HG03025 (cell line): ENCODE measurements around the gene MALAT1.

ENCODE experiments used
- ATAC-seq: cut with Tn5 transposase; IDR thresholded peaks from one replicate; pipeline ENCODE4 v1.9.1; 2021; ENCODE audit warnings: mild to moderate bottlenecking, moderate library complexity; ENCODE audit not compliant: unreplicated experiment, low FRiP score

The MALAT1 gene

DNA sequence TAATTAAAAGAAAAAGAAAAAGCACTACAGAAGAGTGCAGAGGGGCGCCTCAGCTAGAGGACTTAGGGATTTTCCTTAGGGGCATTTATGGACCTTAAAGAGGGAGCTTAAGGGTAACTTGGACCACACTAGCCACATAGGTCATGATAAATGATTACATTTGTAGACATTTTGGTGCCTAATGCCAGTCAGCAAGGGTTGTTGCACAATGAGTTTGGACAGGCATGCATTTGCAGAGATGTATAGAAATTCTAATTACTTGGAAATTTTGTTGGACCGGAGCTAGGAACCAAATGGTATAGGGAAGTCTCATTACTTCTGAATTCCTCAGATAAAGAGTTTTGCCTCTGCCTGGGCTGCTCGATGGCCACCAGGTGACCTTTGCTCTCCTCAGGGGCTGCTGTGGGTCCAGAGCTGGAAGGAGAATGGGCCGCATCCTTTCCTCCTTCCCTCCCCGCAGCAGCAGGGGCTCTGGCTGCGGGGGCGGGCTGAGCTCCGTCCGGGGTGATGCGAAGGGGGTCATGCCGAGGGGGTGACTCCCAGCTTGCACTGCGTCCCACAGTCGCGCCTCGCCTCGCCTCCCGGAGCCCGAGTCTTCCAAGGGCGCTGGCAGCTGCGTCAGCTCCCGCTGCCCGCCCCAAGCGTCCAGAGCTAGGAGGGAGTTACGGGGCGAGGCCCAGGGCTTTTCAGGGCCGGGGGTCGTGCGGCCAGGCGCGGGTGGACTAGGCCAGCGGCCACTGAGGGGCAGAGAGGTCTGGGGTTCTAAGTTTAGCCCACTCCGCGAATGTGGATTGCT, 20.3 kb upstream of the MALAT1 start:
- ATAC-seq, result no peak

DNA sequence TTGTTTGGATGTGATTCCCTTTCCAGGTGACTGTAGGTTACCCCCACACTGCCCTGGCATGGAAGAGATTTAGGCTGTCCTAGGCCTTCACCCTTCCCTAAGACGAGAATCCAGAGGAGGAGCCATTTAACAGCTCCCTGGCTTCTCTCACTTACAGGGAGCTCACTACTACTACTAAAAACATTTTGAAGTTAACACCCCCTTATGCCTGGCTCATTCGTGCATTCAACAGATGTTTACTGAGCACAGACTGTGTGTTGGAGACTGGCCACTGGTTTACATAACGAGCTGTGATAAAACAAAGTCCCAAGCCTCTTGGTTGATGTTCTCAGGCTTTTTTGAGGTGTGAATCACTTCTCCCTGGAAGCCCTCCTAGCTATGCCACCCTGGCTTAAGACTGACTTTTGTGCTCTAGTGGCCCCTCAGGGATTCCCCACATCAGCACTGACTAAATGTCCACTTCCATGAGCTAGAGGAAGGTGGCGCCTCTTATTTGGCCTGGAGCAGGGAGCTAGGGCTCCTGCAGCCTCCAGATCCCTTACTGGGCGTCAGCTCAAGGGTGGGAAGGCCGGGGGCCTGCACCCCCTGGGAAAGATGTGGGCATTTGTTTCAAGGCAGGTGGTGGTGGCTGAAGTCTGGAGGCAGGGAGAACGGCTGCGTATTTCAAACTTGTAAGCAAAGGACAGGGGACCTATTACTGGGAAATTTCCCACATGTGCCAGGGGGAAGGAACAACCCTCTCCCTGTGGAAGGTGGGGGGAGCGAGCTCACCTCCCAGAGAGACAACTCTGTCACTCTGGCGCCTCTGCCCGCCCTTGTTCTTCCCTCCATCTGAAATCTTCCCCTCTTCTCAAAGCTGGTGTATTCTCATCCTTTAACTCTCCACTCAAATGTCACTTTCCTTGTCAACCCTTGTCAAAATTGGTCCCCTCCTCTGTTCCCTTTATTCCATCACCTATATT, 19.4 kb upstream of the MALAT1 start:
- ATAC-seq, result no peak

DNA sequence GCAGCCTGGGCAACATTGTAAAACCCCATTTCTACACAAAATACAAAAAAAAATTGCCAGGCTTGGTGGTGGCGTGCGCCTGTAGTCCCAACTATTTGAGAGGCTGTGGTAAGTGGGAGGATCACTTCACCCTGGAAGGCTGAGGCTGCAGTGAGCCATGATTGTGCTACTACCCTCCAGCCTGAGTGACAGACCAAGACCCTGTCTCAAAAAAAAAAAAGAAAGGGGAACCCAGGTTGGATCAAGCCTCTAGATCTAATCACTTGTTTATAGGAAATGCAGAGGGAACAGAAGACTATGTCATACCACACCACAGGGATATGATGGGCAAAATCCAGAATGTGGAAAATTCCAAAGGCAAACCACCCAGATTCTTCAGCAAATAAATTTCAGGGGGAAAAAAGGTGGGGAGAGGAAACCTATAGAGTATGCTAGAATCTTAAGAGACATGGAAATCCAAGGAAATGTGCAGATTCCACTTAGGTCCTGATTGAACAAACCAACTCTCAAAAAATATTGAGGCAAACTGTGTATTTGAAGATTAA, 16.5 kb upstream of the MALAT1 start:
- no peak for ATAC-seq

DNA sequence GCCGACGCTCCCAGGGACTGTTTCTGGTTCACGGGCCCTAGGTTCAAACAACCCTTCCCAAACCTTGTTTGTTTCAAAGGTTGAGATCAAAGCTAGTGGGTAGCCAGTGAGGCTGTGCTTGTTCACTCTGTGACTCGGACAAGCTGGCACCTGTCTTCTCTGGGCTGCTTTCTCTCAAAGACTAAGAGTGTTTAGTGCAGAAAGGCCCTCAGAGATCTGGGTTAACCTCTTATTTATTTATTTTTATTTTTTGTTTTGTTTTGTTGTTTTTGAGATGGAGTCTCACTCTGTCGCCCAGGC, 13.0 kb upstream of the MALAT1 start:
- no peak for ATAC-seq

DNA sequence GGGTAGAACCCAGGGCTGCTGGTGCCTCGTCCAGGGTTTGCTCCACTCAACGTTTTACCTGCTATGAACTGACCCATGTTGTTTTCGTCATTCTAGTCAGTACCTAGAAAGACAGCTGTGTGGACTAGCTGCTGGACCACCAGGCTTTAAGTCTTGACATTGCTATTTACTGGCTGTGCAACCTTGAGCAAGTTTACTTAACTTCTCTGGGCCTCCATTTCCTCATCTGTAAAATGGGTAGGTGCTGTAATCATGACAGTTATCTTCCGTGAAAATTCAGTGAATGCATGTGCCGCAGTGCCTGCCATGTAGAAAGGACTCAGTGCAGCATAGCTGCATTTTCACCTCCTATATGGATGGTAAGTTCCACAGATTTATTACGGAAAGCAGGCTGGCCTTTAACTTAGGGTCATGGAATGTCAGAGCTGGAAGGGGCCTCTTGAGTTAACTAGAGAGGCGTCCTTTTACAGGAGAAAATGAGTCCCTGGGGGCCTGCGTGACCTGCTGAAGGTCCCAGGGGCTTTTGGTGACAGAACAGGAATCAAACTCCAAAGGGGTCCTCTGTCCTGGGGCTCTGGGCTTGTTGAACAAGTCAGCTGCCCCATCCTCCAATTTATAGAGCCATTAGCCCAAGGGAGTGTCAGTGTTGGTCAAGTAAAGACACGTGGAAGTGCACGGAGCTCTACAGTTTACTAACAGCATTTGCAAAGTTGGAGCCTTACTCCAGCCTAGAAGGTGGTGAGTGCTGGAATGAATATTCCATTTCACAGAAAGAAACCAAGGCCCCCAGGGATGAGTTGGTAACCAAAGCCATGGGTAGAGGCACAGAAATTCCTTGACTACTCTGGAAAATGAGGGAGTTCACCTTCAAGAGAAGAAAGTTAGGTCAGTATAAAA, 12.0 kb upstream of the MALAT1 start:
- ATAC-seq, result no peak

DNA sequence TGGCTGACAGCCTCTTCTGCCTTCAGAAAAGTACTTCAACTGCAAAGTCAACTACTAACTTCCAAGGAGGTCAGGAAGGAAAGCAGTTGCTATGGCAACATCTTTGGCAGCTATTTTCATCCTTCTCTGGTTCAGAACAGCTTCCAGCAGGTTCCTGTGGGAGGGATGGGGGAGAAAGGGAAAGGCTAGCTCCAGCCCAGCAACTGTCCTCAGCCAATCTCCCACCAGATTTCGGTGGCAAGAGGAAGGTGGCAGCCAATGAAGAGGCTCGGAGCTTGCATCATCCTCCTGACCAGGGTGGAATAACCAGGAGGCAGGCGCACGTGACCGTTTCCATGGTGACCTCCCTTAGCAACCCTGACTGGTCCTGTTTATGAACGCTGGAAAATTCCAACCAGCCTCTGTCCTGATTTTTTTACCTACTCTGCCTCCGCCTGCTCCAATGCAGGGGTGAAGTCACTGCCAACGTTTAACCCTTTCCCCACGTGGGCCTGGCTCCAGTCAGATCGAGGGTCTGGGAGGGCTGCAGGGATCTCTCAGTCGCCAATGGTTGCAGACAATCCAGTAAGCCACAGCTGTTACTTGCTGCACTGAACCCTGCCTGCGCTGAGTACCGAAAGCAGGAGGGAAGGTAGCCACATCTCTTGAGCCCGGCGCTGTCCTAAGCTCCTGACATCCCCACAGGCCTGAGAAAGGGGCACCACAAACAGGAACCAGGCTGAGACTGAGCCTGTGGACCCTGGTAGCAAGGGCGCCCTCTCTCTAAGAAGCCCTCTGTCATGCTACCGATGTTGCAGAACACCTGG, 11.2 kb upstream of the MALAT1 start:
- no peak for ATAC-seq

DNA sequence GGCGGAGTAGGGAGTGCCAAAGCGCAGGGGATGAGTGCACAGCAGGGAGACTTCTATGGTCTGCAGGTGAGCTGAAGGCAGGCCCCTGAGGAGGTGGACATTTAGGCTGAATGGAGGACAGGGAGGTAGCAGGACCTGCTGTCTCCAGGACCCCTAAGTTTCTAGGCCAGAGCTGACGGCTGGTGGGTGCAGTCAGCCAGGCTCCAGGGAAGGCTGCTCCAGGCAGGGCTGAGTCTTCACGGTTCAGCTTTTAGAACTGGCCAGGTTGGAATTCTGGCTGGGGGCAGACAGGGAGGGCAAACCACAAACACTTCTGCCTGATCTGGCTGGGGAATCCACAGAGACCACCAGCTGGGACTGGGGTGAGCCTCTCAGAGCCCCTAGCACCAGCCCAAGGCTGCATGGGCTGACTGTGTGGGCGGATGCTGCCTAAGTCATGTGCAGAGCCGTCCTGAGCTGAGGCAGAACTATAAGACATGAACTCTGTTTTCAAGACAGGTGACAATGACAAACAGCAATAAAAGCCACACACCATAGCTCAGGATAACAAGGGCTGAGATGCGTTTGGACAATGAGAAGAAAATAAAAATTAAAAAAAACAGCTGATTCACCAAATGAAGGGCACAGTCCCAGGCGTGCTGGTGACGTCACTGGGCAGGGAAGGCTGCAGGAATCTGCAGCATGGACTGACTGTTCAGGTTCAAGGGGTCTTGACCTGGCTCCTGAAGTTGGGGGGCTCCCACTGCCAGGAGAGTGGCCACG, 10.4 kb upstream of the MALAT1 start:
- no peak for ATAC-seq

DNA sequence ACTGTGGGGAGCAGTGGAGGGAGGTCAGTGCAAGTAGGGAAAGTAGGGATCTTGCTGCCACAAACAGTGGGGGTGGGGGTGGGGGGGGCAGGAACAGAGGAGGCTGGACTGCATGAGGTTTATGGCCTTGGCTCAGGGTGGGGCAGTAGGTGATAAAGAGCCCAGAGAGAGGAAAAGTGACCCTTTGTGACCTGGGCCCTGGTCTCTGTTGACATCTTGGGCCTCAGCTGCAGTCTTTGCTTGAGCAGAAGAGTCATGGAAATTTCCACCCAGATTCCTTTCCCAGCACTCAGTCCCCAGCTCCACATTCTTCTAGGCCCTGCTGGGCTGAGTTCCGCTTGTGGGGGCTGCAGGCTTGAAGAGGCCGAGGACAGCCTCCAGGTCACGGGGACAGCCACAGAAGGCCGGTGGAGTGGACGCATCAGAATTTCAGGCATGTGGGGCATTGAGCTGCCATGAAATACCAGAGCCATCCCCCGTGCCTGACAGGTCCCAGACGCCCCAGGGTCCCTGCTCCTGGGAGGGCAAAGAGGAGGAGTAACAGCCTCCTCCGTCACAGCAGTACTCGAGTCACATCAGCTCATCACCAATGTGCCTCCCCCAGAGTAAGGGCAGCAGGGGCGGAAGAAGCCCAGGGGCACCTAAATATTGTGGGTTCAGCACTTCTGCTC, 9.7 kb upstream of the MALAT1 start:
- ATAC-seq, result no peak

DNA sequence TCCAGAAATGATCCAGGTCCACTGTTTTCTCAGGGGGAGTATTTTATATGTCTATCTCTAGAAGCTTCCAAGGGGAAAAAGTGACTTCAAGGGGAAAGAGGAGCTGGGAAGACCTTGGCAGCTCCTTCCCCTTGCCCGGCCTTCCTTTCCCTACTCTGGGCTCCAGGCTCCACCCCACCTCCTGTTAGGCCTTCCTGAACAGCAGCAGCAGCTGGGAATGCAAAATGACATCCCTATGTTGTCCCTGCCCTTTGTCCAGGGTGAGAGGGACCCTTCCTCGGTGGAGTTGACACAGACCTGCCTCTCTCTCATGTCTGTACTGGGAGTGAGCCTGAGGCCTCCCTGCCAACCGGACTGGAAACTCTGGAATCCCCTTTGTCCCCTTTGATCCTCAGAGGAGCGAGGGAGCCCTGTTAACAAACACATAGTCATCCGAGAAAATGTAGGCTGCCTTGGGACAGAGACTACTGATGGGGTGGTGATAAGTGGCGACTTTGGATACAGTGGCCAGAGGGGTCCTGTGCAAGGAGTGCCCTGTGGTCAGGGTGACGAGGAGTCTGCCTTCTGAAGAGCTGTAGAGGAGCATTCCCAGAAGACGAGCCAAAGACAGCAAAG, 9.0 kb upstream of the MALAT1 start:
- ATAC-seq, result no peak

DNA sequence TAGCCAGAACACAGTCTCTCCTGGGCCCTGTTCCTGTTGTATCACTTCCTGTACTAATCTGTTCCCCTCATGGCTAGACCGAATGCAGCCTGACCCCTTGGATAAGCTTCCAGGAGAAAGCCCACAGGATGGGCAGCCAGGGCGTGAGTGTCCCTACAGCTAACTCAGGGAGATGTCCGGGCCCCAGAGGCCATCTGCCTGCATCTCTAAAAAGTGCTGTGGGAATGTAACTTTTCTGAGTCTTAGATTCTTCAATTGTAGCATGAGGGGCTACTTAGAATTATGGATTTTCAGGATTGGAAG, 7.7 kb upstream of the MALAT1 start:
- no peak for ATAC-seq

DNA sequence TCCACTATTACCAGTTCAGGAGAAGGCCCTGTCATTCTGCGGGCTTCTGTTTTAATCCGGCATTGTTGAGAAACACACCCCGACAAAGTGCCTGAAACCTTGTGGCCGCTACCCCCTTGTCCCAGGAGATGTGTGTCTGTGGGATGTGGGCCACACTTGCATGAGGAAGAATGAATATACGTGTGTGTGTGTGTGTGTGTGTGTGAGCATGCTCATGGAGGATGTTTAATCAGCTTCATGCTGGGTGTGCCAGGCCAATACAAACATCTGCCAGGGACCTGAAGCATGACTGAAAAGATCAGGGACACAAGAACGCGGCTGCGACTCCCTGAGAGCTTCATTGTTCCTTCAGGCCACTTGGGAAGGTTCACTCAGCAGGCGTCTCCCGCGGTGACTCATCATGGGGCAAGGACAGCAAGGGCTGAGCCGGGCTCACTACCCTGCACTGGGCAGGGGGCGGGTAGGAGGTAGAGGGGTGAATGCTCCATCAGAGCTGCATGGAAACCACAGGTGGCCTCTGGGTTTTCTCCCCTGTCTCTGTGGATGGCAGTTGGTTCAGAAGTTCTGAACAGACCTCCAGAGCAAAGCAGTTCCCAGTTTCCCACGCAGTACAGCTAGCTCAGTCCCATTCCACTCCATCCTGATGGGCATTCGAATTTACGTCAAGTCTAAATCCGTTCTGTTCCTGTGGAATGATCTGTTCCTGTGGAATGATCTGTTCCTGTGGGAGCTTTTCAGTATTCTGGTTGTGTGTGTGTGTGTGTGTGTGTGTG, 7.0 kb upstream of the MALAT1 start:
- ATAC-seq, result no peak

DNA sequence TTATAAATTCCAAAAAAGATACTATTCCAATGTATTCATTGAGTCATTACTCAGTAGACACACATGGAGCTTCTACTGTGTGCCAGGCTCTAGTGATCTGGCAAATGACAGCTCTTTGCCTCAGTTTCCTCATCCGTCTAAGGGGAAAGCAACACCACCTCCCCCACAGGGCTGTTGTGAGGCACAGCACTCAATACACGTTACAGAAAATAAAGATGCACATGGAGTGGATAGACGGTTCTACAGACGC, 6.5 kb upstream of the MALAT1 start:
- ATAC-seq, result no peak

DNA sequence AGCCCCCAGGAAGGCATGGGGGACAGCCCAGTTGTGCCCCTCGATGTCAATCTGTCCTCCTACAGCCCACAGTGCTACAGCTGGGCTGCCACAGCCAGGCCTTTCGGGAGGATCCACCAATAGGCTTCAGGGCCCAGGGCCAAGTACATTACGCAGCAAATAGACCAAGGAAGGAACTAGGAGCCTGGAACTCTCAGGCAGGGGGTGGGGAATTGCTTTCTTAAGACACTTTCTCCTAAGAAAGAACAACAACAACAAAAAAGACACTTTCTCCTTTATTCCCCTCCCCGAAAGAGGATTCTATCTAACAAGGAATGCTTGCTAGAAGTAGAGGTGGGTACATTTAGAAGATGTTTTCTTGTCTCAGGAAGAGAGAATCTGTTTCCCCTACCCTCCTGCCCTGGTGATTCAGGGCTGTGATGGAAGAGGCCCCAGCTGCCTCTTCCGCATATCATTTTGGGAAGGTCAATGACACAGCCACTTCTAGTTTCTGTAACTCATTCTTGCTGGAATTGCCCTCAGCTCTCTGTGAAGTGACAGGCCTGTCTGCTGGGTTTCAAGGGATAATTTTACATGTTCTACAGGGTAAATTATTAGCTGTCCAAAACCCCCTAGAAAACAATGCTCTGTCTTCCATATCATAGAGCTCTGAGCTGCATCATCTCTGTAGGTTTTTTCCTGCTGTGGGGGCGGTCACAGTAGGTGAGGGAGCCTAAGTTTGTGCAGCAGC, 6.0 kb upstream of the MALAT1 start:
- no peak for ATAC-seq

DNA sequence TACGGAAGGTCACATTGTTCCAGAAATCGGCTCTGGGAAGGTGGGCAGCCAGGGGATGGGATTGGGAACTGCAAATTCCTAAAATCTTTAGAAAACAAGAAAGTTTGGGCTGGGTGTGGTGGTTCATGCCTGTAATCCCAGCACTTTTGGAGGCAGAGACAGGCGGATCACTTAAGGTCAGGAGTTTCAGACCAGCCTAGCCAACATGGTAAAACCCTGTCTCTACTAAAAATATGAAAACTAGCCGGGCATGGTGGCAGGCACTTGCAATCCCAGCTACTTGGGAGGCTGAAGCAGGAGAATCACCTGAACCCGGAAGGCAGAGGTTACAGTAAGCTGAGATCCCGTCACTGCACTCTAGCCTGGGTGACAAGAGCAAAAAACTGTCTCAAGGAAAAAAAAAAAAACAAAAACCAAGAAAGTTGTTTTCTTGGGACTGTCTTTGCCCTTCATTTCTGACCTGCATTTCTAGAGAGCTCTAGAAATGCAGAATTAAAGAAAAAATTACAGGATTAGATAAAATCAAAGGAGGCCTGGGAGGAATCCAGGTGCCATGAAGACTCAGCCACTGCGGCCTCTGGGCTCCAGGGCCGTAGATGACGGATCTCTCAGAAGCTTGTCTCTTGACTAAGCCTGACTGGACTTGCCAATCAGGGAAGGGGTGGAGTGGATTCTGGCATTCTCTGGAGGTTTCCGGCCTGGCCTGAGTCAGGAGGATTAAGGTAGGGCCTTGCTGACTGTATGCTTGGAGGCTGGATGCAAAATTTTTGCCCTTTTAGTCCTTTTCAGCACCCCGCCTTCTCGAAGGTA, 5.3 kb upstream of the MALAT1 start:
- no peak for ATAC-seq

DNA sequence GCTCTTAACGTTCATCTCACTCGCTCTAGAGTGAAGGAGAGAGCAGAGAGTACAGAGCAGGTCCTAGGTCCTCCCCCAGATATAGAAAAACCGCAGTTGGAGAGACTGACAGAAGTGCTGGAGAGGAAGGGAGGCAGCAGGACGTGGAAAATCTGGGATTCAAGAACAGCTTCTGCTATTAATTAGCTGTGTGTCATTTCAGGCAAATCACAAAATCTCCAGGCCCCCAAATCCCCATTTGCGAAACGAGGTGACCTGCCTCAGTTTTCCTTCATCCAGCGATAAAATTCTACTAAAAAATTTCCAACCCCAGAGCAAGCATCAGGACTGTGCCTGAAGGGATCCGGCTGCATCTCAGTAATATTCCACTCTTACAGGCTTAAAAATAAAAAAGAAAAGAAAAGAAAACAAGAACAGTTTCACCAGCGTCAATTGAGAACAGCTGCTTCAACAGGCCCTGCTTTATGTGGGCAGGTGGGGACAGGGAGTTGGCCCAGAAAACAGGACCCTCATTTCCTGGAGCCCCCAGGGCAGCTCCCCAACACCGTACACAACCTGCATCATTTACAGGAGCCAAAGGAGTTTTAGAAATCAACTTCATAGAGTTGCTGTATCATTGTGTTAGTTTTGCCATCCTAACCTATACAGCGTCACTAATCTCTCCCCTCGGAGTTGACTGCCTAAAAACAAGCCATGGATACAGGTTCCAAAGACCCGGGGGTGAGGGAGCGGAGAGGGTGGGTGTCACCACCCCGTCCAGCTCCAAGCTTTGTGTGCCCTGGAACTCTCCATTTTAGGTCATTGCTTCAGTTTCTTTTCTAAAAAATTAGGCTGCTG, 2.3 kb upstream of the MALAT1 start:
- no peak for ATAC-seq
